Measurements from ENCODE around the gene MC1R.
"Not testable (repeated sequence)": the region's sequence is repeated elsewhere in the genome, so short reads cannot be mapped to it uniquely, and the experiment has no call there.

MC1R gene

GRCh38 chr16:89967436-89967835, 48.8 kb downstream of the MC1R start:
- POLR2A ChIA-PET; H3K4me3 ChIP-seq (ENCODE audit: control insufficient read depth in 1 of 7, extremely low read depth in 1 of 7, insufficient read depth in 4 of 7, low read depth in 2 of 7, low read length in 6 of 7); DNase-seq; H3K27ac ChIP-seq (ENCODE audit: insufficient read depth in 1 of 2, low read depth in 1 of 2, low read length in 2 of 2, poor library complexity in 1 of 2, severe bottlenecking in 2 of 2); H3K27me3 ChIP-seq (replicated peaks in 2 of 5; ENCODE audit: control insufficient read depth in 4 of 5, insufficient read depth in 5 of 5, low read length in 4 of 5); H3K9me3 ChIP-seq (ENCODE audit: control extremely low read depth in 1 of 5, control insufficient read depth in 4 of 5, insufficient read depth in 2 of 5, low read depth in 1 of 5, low read length in 4 of 5): not testable (repeated sequence)
- CTCF ChIA-PET, result interaction anchor here (0.8 kb wide), 1 partner anchor 17 kb away, joined by 3 read pairs; no protein-coding TSS in a partner anchor
- peaks cover 0 to 20% (median 8%) of the 10 kb centered on the region in 4 experiments for H3K36me3 ChIP-seq (ENCODE audit: control insufficient read depth in 4 of 4, insufficient read depth in 4 of 4, low read length in 3 of 4)
- H3K4me1 ChIP-seq (ENCODE audit: control extremely low read depth in 1 of 4, control insufficient read depth in 4 of 4, insufficient read depth in 4 of 4, low read length in 3 of 4), result peaks cover 9 to 36% (median 26%) of the 10 kb centered on the region in 4 experiments
- WGBS (ENCODE audit: insufficient coverage), result 75% methylated on average over 2 of the region's 5 CpGs

GRCh38 chr16:89968074-89968473, 49.4 kb downstream of the MC1R start:
- H3K27me3 ChIP-seq (replicated peaks in 2 of 5; ENCODE audit: control insufficient read depth in 4 of 5, insufficient read depth in 5 of 5, low read length in 4 of 5); DNase-seq; H3K4me3 ChIP-seq (ENCODE audit: control insufficient read depth in 1 of 7, extremely low read depth in 1 of 7, insufficient read depth in 4 of 7, low read depth in 2 of 7, low read length in 6 of 7); H3K9me3 ChIP-seq (ENCODE audit: control extremely low read depth in 1 of 5, control insufficient read depth in 4 of 5, insufficient read depth in 2 of 5, low read depth in 1 of 5, low read length in 4 of 5); POLR2A ChIA-PET; H3K27ac ChIP-seq (ENCODE audit: insufficient read depth in 1 of 2, low read depth in 1 of 2, low read length in 2 of 2, poor library complexity in 1 of 2, severe bottlenecking in 2 of 2): not testable (repeated sequence)
- CTCF ChIA-PET, result interaction anchor here (0.8 kb wide), 1 partner anchor 18 kb away, joined by 3 read pairs; no protein-coding TSS in a partner anchor
- Histone ChIP-seq H3K36me3 (ENCODE audit: control insufficient read depth in 4 of 4, insufficient read depth in 4 of 4, low read length in 3 of 4) (peaks cover 0 to 20% (median 8%) of the 10 kb centered on the region in 4 experiments), H3K4me1 (ENCODE audit: control extremely low read depth in 1 of 4, control insufficient read depth in 4 of 4, insufficient read depth in 4 of 4, low read length in 3 of 4) (peaks cover 9 to 39% (median 27%) of the 10 kb centered on the region in 4 experiments)
- 94% methylated on average over 9 of the region's 11 CpGs for WGBS (ENCODE audit: insufficient coverage)

GRCh38 chr16:89969741-89970410, 51.2 kb downstream of the MC1R start:
- Histone ChIP-seq H3K4me1 (ENCODE audit: control extremely low read depth in 1 of 4, control insufficient read depth in 4 of 4, insufficient read depth in 4 of 4, low read length in 3 of 4) (peaks cover 12 to 51% (median 36%) of the 10 kb centered on the region in 4 experiments), H3K27ac (ENCODE audit: insufficient read depth in 1 of 2, low read depth in 1 of 2, low read length in 2 of 2, poor library complexity in 1 of 2, severe bottlenecking in 2 of 2) (no peak overlapping the region), H3K9me3 (ENCODE audit: control extremely low read depth in 1 of 5, control insufficient read depth in 4 of 5, insufficient read depth in 2 of 5, low read depth in 1 of 5, low read length in 4 of 5) (no peaks in the 10 kb centered on the region), H3K36me3 (ENCODE audit: control insufficient read depth in 4 of 4, insufficient read depth in 4 of 4, low read length in 3 of 4) (peaks cover 0 to 15% (median 6%) of the 10 kb centered on the region in 4 experiments), H3K4me3 (ENCODE audit: control insufficient read depth in 1 of 7, extremely low read depth in 1 of 7, insufficient read depth in 4 of 7, low read depth in 2 of 7, low read length in 6 of 7) (peak overlapping the region in 3 of 7 experiments; percentile 13 to 22 (median 19)), H3K27me3 (replicated peaks in 2 of 5; ENCODE audit: control insufficient read depth in 4 of 5, insufficient read depth in 5 of 5, low read length in 4 of 5) (no peaks in the 10 kb centered on the region)
- POLR2A ChIA-PET, result interaction anchor here (0.5 to 1.2 kb wide), 2 partner anchors 14 to 17 kb away, joined by 3 to 6 read pairs; no protein-coding TSS in a partner anchor
- peak; percentile 52 to 85 (median 85) for DNase-seq
- CTCF ChIA-PET, result interaction anchor here (0.8 to 1.5 kb wide), 8 partner anchors 9 to 51 kb away, joined by 3 to 6 read pairs (median 4); partner anchors contain the start of genes DEF8 and MC1R
- WGBS (ENCODE audit: insufficient coverage), result 49% methylated on average over 5 of the region's 6 CpGs

Measured in common myeloid progenitor, CD34-positive (primary cell).